K562 (cell line): ENCODE measurements around the gene PIH1D1. TPM values are rescaled to one million over a fixed set of nuclear protein-coding genes. Genes with fewer than 3 reads are reported as not detected.

Experiments
- BCL6 ChIP-seq: fragments of 250-450 bp; sonication (Bioruptor Pico); IDR thresholded peaks from 2 replicates; pipeline ENCODE4 v1.4.0; 2020
- CBX2 ChIP-seq: fragments of 200-600 bp; sonication (generic); IDR thresholded peaks from one replicate; pipeline ENCODE4 v1.6.1; 2012; ENCODE audit warnings: mild to moderate bottlenecking, low read length, inconsistent platforms; ENCODE audit not compliant: insufficient read depth, poor library complexity, severe bottlenecking
- CSDE1 ChIP-seq, 2 experiments: fragments of 450-650 bp; IDR thresholded peaks; 2 replicates each; pipeline ENCODE4 v1.6.1; 2016; ENCODE audit warnings: mild to moderate bottlenecking in 1 of 2
- CXXC5 ChIP-seq: fragments of 250-450 bp; sonication (Bioruptor Pico); IDR thresholded peaks from 2 replicates; pipeline ENCODE4 v1.8.0; 2022; ENCODE audit warnings: inconsistent platforms, mild to moderate bottlenecking, moderate library complexity
- ESRRA ChIP-seq: fragments of 450-650 bp; IDR thresholded peaks from 2 replicates; pipeline ENCODE4 v1.6.1; 2014; ENCODE audit warnings: low read depth, mild to moderate bottlenecking, moderate library complexity, borderline replicate concordance
- FOXK1 ChIP-seq: sonication (generic); formaldehyde crosslinking; IDR thresholded peaks from 2 replicates; pipeline ENCODE4 v1.8.0; 2022; ENCODE audit warnings: missing genetic modification reagents, mild to moderate bottlenecking, borderline replicate concordance
- HNRNPUL1 ChIP-seq: fragments of 200-400 bp; formaldehyde crosslinking; IDR thresholded peaks from 2 replicates; pipeline ENCODE4 v1.6.1; 2017; ENCODE audit warnings: low read length
- NFRKB ChIP-seq: fragments of 450-650 bp; IDR thresholded peaks from 2 replicates; pipeline ENCODE4 v1.6.1; 2016; ENCODE audit warnings: low read depth
- POLR2AphosphoS5 ChIP-seq: IDR thresholded peaks from 2 replicates; pipeline ENCODE4 v1.6.1; 2011; ENCODE audit warnings: mild to moderate bottlenecking, low read depth, low read length, moderate library complexity; ENCODE audit not compliant: control insufficient read depth, insufficient read depth
- POLR2G ChIP-seq: fragments of 200-400 bp; formaldehyde crosslinking; IDR thresholded peaks from 2 replicates; pipeline ENCODE4 v1.6.1; 2017; ENCODE audit warnings: low read depth, mild to moderate bottlenecking, antibody characterized with exemption, low read length, moderate library complexity
- RBM17 ChIP-seq: fragments of 200-400 bp; formaldehyde crosslinking; IDR thresholded peaks from 2 replicates; pipeline ENCODE4 v1.6.1; 2017; ENCODE audit warnings: low read depth, mild to moderate bottlenecking, low read length, borderline replicate concordance
- STAG1 ChIP-seq: sonication (generic); formaldehyde crosslinking; IDR thresholded peaks from 2 replicates; pipeline ENCODE4 v1.5.0; 2020; ENCODE audit warnings: missing genetic modification reagents, borderline replicate concordance
- TAL1 ChIP-seq: fragments of 450-650 bp; IDR thresholded peaks from 2 replicates; pipeline ENCODE4 v1.6.1; 2016; ENCODE audit warnings: mild to moderate bottlenecking
- TEAD2 ChIP-seq: fragments of 450-650 bp; IDR thresholded peaks from 2 replicates; pipeline ENCODE4 v1.6.1; 2016; ENCODE audit warnings: missing genetic modification characterization, control low read depth, missing compliant biosample characterization
- ZNF436 ChIP-seq: fragments of 250-450, 450-650 bp; sonication (Bioruptor Pico); formaldehyde crosslinking; IDR thresholded peaks from 2 replicates; pipeline ENCODE4 v1.7.0; 2020; ENCODE audit warnings: mild to moderate bottlenecking
- ZNF707 ChIP-seq: fragments of 250-450 bp; sonication (Bioruptor Pico); conservative IDR thresholded peaks from 2 replicates; pipeline ENCODE4 v1.8.0; 2022; ENCODE audit warnings: inconsistent platforms, mild to moderate bottlenecking, moderate library complexity
- polyA plus RNA-seq, 8 experiments: library from polyadenylated mRNA; depleted of rRNA in 4 of 8; stranded (reverse) in 5 of 8; unstranded in 3 of 8; fragments of >200 nt; fragmentation: Nextera tagmentation in 2 of 8; fragmentation: Illumina TruSeq in 1 of 8; extraction: Ambion mirVana in 2 of 8; extraction: Trizol in 1 of 8; gene quantifications; 2 replicates each; pipeline versions ENCODE4 v1.2.1 to v1.2.3, GENCODE V29; 2011 to 2014; ENCODE audit warnings: inconsistent platforms in 1 of 8, missing spikeins in 1 of 8
- total RNA-seq, 7 experiments: library from RNA; depleted of rRNA in 6 of 7; stranded (reverse); fragments of >200 nt in 6 of 7; fragmentation: Illumina TruSeq in 2 of 7; extraction: Trizol in 2 of 7; gene quantifications; 2 replicates each; pipeline versions ENCODE4 v1.2.1 to v1.2.3, GENCODE V29; 2011 to 2021; ENCODE audit warnings: low replicate concordance in 1 of 7
- TF ChIP-seq, protein P1 (sequence below): sonication (generic); formaldehyde crosslinking; IDR thresholded peaks from 2 replicates; pipeline ENCODE4 v1.8.0; 2022; ENCODE audit warnings: mild to moderate bottlenecking, missing genetic modification reagents
- TF ChIP-seq, protein P2 (sequence below): fragments of 450-650 bp; formaldehyde crosslinking; IDR thresholded peaks from 2 replicates; pipeline ENCODE4 v1.4.0; 2020; ENCODE audit warnings: mild to moderate bottlenecking, moderate library complexity
- TF ChIP-seq, protein P3 (sequence below), 2 experiments: IDR thresholded peaks in 1 of 2; conservative IDR thresholded peaks in 1 of 2; 2 replicates each; pipeline ENCODE4 v1.6.1; 2016; ENCODE audit warnings: low read depth in 2 of 2, mild to moderate bottlenecking in 1 of 2, missing compliant biosample characterization in 1 of 2, missing genetic modification characterization in 1 of 2, moderate library complexity in 1 of 2
- TF ChIP-seq, protein P4 (sequence below), 2 experiments: fragments of 450-650 bp in 1 of 2; sonication (generic) in 1 of 2; formaldehyde crosslinking in 1 of 2; IDR thresholded peaks in 1 of 2; conservative IDR thresholded peaks in 1 of 2; 2 replicates each; pipeline versions ENCODE4 v1.6.1 to v1.8.1; 2016 to 2023; ENCODE audit warnings: mild to moderate bottlenecking in 2 of 2, moderate library complexity in 2 of 2, inconsistent platforms in 1 of 2, missing genetic modification reagents in 1 of 2

Gene PIH1D1
- total and polyA plus RNA-seq, 9 of the 15 experiments (the other 6 are each of a cell fraction or from before 2014, with no cell fraction given), result 26.5 to 224 (median 137) TPM

DNA sequence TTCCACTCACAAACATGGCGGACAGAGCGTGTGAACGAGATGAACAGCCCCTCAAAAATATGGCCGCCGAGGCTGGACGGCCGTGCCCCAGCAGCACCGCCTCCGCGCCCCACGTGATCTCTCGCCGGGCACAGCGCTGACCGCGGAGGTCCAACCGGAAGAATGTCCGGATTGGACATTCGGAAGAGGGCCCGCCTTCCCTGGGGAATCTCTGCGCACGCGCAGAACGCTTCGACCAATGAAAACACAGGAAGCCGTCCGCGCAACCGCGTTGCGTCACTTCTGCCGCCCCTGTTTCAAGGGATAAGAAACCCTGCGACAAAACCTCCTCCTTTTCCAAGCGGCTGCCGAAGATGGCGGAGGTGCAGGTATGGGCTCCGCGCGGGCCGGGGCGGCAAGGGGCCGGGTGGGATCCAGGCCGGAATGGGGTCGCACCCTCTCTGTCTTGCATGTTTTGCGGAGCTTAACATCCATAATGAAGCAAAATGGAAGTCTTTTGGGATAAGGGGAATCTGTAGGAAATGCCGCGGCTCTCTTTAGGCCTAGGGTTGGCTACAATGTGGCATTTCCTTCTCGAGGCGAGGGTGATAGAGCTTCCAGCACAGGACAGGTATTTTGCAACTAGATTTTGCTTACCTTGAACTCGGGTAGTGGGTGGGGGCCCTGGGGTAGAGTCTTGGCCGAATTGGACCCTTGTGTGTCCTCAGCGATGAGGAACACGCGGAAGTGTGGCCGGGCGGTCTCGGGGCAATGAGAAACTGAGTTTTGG lies 35.8 kb upstream of the PIH1D1 start, which contains the start of gene RPL13A (continued):
- TF ChIP-seq, protein P1, sequence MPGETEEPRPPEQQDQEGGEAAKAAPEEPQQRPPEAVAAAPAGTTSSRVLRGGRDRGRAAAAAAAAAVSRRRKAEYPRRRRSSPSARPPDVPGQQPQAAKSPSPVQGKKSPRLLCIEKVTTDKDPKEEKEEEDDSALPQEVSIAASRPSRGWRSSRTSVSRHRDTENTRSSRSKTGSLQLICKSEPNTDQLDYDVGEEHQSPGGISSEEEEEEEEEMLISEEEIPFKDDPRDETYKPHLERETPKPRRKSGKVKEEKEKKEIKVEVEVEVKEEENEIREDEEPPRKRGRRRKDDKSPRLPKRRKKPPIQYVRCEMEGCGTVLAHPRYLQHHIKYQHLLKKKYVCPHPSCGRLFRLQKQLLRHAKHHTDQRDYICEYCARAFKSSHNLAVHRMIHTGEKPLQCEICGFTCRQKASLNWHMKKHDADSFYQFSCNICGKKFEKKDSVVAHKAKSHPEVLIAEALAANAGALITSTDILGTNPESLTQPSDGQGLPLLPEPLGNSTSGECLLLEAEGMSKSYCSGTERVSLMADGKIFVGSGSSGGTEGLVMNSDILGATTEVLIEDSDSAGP, result no peak
- TF ChIP-seq HNRNPUL1 (no peak), RBM17 (no peak), ZNF707 (CRISPR knock-in tag) (no peak; the same call in 1 of the 2 replicates), CSDE1 (IDR thresholded peaks at IDR 0.05) (peak in 1 of 2 experiments; percentile 96; a peak in 2 of 4 replicates), NFRKB (peak; percentile 98), TEAD2 (tag) (no peak), POLR2G (peak; percentile 100), ESRRA (peak; percentile 75; the same call in 1 of the 2 replicates), ZNF436 (CRISPR knock-in tag) (no peak), POLR2AphosphoS5 (peak; percentile 100), CBX2 (no peak), BCL6 (no peak), CXXC5 (CRISPR knock-in tag) (peak; percentile 98), FOXK1 (CRISPR knock-in tag) (no peak), TAL1 (no peak), STAG1 (no peak)
- TF ChIP-seq, protein P2, sequence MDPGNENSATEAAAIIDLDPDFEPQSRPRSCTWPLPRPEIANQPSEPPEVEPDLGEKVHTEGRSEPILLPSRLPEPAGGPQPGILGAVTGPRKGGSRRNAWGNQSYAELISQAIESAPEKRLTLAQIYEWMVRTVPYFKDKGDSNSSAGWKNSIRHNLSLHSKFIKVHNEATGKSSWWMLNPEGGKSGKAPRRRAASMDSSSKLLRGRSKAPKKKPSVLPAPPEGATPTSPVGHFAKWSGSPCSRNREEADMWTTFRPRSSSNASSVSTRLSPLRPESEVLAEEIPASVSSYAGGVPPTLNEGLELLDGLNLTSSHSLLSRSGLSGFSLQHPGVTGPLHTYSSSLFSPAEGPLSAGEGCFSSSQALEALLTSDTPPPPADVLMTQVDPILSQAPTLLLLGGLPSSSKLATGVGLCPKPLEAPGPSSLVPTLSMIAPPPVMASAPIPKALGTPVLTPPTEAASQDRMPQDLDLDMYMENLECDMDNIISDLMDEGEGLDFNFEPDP (CRISPR knock-in tag), result no peak
- TF ChIP-seq, protein P3, sequence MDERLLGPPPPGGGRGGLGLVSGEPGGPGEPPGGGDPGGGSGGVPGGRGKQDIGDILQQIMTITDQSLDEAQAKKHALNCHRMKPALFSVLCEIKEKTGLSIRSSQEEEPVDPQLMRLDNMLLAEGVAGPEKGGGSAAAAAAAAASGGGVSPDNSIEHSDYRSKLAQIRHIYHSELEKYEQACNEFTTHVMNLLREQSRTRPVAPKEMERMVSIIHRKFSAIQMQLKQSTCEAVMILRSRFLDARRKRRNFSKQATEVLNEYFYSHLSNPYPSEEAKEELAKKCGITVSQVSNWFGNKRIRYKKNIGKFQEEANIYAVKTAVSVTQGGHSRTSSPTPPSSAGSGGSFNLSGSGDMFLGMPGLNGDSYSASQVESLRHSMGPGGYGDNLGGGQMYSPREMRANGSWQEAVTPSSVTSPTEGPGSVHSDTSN (CRISPR knock-in tag; IDR thresholded peaks at IDR 0.05; ENCODE audit: low read depth), result no peak
- TF ChIP-seq, protein P3 (tag; conservative IDR thresholded peaks at IDR 0.05; ENCODE audit: low read depth), result no peak
- TF ChIP-seq, protein P4, sequence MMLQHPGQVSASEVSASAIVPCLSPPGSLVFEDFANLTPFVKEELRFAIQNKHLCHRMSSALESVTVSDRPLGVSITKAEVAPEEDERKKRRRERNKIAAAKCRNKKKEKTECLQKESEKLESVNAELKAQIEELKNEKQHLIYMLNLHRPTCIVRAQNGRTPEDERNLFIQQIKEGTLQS (IDR thresholded peaks at IDR 0.05), result peak; percentile 98
- TF ChIP-seq, protein P4 (CRISPR knock-in tag; conservative IDR thresholded peaks at IDR 0.05), result peak; percentile 94; the same call in 1 of the 2 replicates
